GM12878 (cell line): Measurements from ENCODE around the gene SUMF2. TPM values are rescaled to one million over a fixed set of nuclear protein-coding genes. Genes with fewer than 3 reads are reported as not detected.

Experiments
- CREB1 ChIP-seq: IDR thresholded peaks from 2 replicates; pipeline ENCODE4 v1.6.1; 2012; ENCODE audit warnings: low read depth, mild to moderate bottlenecking, inconsistent platforms
- ESRRA ChIP-seq: IDR thresholded peaks from 2 replicates; pipeline ENCODE4 v1.6.1; 2012; ENCODE audit warnings: mild to moderate bottlenecking, low read length, improper control_type of control experiment
- ETV6 ChIP-seq, 2 experiments: fragments of 450-650 bp in 1 of 2; IDR thresholded peaks in 1 of 2; conservative IDR thresholded peaks in 1 of 2; 2 replicates each; pipeline ENCODE4 v1.6.1; 2014; ENCODE audit warnings: antibody characterized with exemption in 1 of 2, borderline replicate concordance in 1 of 2, low read depth in 1 of 2, mild to moderate bottlenecking in 1 of 2, moderate library complexity in 1 of 2
- KDM1A ChIP-seq: fragments of 200-600 bp; sonication (generic); IDR thresholded peaks from 2 replicates; pipeline ENCODE4 v1.6.1; 2016; ENCODE audit warnings: borderline replicate concordance
- MLLT1 ChIP-seq: fragments of 450-650 bp; IDR thresholded peaks from 2 replicates; pipeline ENCODE4 v1.6.1; 2016; ENCODE audit warnings: mild to moderate bottlenecking
- NFYA ChIP-seq: IDR thresholded peaks from 2 replicates; pipeline ENCODE4 v1.6.1; 2011; ENCODE audit warnings: low read depth, mild to moderate bottlenecking, low read length, improper control_type of control experiment, borderline replicate concordance
- PKNOX1 ChIP-seq: fragments of 450-650 bp; IDR thresholded peaks from 2 replicates; pipeline ENCODE4 v1.6.1; 2016; ENCODE audit warnings: mild to moderate bottlenecking
- RAD51 ChIP-seq: fragments of 450-650 bp; IDR thresholded peaks from 2 replicates; pipeline ENCODE4 v1.6.1; 2016; ENCODE audit warnings: moderate library complexity, mild to moderate bottlenecking, inconsistent platforms
- RFX5 ChIP-seq: IDR thresholded peaks from 2 replicates; pipeline ENCODE4 v1.6.1; 2011; ENCODE audit warnings: low read depth, low read length, improper control_type of control experiment
- TCF3 ChIP-seq: IDR thresholded peaks from 2 replicates; pipeline ENCODE4 v1.6.1; 2012; ENCODE audit warnings: low read depth, mild to moderate bottlenecking, low read length, borderline replicate concordance; ENCODE audit not compliant: insufficient read depth
- YY1 ChIP-seq: IDR thresholded peaks from 2 replicates; pipeline ENCODE4 v1.6.1; 2011; ENCODE audit warnings: low read depth, mild to moderate bottlenecking, low read length
- ZBTB40 ChIP-seq: fragments of 450-650 bp; IDR thresholded peaks from 2 replicates; pipeline ENCODE4 v1.6.1; 2016; ENCODE audit warnings: mild to moderate bottlenecking, moderate library complexity, borderline replicate concordance
- polyA plus RNA-seq, 11 experiments: library from polyadenylated mRNA; depleted of rRNA in 4 of 11; unstranded in 6 of 11; stranded (reverse) in 5 of 11; fragments of >200 nt; fragmentation: Nextera tagmentation in 4 of 11; fragmentation: Illumina TruSeq in 1 of 11; extraction: Ambion mirVana in 4 of 11; extraction: Trizol in 1 of 11; gene quantifications; 1 replicate in 1 of 11; 2 replicates in 10 of 11; pipeline versions ENCODE4 v1.2.1 to v1.2.3, GENCODE V29; 2011 to 2016; ENCODE audit warnings: inconsistent platforms in 2 of 11, missing spikeins in 2 of 11, low read depth in 1 of 11
- total RNA-seq, 4 experiments: library from RNA; depleted of rRNA in 3 of 4; stranded (reverse); fragments of >200 nt in 3 of 4; fragmentation: Illumina TruSeq in 1 of 4; extraction: Trizol in 1 of 4; gene quantifications; 2 replicates each; pipeline versions ENCODE4 v1.2.1 to v1.2.3, GENCODE V29; 2013 to 2021
- TF ChIP-seq, protein P1 (sequence below): IDR thresholded peaks from 2 replicates; pipeline ENCODE4 v1.6.1; 2012; ENCODE audit warnings: improper control_type of control experiment, low read depth, low read length; ENCODE audit not compliant: insufficient replicate concordance

Gene SUMF2
- total and polyA plus RNA-seq, 10 of the 15 experiments (the other 5 are each of a cell fraction or from before 2014, with no cell fraction given), result 39.9 to 106 (median 71.7) TPM

GRCh38 chr7:56063882-56064625 is at the start of gene SUMF2 (continued):
- TF ChIP-seq ZBTB40 (no peak), ETV6 (conservative IDR thresholded peaks at IDR 0.05 in 1 of 2, IDR thresholded peaks at IDR 0.05 in 1 of 2; ENCODE audit: borderline replicate concordance in 1 of 2, low read depth in 1 of 2) (no peak), PKNOX1 (no peak), TCF3 (no peak), YY1 (peak; percentile 76), ESRRA (no peak), KDM1A (no peak), CREB1 (no peak; the same call in 1 of the 2 replicates), NFYA (no peak), RAD51 (no peak), RFX5 (no peak), MLLT1 (0 out of 2 replicates have a peak, but pooled peaks have one; percentile 3)
- TF ChIP-seq, protein P1, sequence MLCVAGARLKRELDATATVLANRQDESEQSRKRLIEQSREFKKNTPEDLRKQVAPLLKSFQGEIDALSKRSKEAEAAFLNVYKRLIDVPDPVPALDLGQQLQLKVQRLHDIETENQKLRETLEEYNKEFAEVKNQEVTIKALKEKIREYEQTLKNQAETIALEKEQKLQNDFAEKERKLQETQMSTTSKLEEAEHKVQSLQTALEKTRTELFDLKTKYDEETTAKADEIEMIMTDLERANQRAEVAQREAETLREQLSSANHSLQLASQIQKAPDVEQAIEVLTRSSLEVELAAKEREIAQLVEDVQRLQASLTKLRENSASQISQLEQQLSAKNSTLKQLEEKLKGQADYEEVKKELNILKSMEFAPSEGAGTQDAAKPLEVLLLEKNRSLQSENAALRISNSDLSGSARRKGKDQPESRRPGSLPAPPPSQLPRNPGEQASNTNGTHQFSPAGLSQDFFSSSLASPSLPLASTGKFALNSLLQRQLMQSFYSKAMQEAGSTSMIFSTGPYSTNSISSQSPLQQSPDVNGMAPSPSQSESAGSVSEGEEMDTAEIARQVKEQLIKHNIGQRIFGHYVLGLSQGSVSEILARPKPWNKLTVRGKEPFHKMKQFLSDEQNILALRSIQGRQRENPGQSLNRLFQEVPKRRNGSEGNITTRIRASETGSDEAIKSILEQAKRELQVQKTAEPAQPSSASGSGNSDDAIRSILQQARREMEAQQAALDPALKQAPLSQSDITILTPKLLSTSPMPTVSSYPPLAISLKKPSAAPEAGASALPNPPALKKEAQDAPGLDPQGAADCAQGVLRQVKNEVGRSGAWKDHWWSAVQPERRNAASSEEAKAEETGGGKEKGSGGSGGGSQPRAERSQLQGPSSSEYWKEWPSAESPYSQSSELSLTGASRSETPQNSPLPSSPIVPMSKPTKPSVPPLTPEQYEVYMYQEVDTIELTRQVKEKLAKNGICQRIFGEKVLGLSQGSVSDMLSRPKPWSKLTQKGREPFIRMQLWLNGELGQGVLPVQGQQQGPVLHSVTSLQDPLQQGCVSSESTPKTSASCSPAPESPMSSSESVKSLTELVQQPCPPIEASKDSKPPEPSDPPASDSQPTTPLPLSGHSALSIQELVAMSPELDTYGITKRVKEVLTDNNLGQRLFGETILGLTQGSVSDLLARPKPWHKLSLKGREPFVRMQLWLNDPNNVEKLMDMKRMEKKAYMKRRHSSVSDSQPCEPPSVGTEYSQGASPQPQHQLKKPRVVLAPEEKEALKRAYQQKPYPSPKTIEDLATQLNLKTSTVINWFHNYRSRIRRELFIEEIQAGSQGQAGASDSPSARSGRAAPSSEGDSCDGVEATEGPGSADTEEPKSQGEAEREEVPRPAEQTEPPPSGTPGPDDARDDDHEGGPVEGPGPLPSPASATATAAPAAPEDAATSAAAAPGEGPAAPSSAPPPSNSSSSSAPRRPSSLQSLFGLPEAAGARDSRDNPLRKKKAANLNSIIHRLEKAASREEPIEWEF, result no peak
